K562 (cell line): ENCODE data around the gene SAPCD1. TPM values are rescaled to one million over a fixed set of nuclear protein-coding genes. Genes with fewer than 3 reads are reported as not detected.

Experiments
- ASH1L ChIP-seq: fragments of 450-650 bp; IDR thresholded peaks from 2 replicates; pipeline ENCODE4 v1.6.1; 2018; ENCODE audit warnings: borderline replicate concordance, mild to moderate bottlenecking, low read depth; ENCODE audit not compliant: partially characterized antibody
- ATF4 ChIP-seq: fragments of 450-650 bp; formaldehyde crosslinking; IDR thresholded peaks from 2 replicates; pipeline ENCODE4 v1.4.0; 2022; ENCODE audit warnings: mild to moderate bottlenecking, moderate library complexity
- BCOR ChIP-seq: fragments of 450-650 bp; IDR thresholded peaks from 2 replicates; pipeline ENCODE4 v1.6.1; 2016
- C11orf30 ChIP-seq: fragments of 450-650 bp; IDR thresholded peaks from 2 replicates; pipeline ENCODE4 v1.6.1; 2016; ENCODE audit warnings: low read depth, mild to moderate bottlenecking
- ELF2 ChIP-seq: fragments of 250-450 bp; sonication (Bioruptor Pico); IDR thresholded peaks from 2 replicates; pipeline ENCODE4 v1.5.0; 2021; ENCODE audit warnings: mild to moderate bottlenecking
- HMGXB4 ChIP-seq: sonication (generic); formaldehyde crosslinking; IDR thresholded peaks from 2 replicates; pipeline ENCODE4 v1.8.1; 2023; ENCODE audit warnings: mild to moderate bottlenecking, missing genetic modification reagents
- HNRNPL ChIP-seq: fragments of 200-400 bp; formaldehyde crosslinking; IDR thresholded peaks from 2 replicates; pipeline ENCODE4 v1.6.1; 2017; ENCODE audit warnings: low read depth, mild to moderate bottlenecking, low read length
- NCOA2 ChIP-seq, 2 experiments: fragments of 450-650 bp; IDR thresholded peaks; 2 replicates each; pipeline ENCODE4 v1.6.1; 2018; ENCODE audit warnings: mild to moderate bottlenecking in 2 of 2, moderate library complexity in 1 of 2; ENCODE audit not compliant: partially characterized antibody in 2 of 2
- RFX7 ChIP-seq: fragments of 250-450 bp; sonication (Bioruptor Pico); IDR thresholded peaks from 2 replicates; pipeline ENCODE4 v1.5.1; 2021; ENCODE audit warnings: mild to moderate bottlenecking
- TFAM ChIP-seq: fragments of 250-450 bp; sonication (Bioruptor Pico); conservative IDR thresholded peaks from 2 replicates; pipeline ENCODE4 v1.5.0; 2021; ENCODE audit warnings: mild to moderate bottlenecking, moderate library complexity
- TSC22D4 ChIP-seq: fragments of 450-650 bp; IDR thresholded peaks from 2 replicates; pipeline ENCODE4 v1.6.1; 2016; ENCODE audit warnings: missing genetic modification characterization, missing biosample characterization, control low read depth
- ZNF764 ChIP-seq: fragments of 250-450 bp; sonication (Bioruptor Pico); IDR thresholded peaks from 2 replicates; pipeline ENCODE4 v1.4.0; 2020; ENCODE audit warnings: low read depth, mild to moderate bottlenecking, moderate library complexity
- polyA plus RNA-seq, 8 experiments: library from polyadenylated mRNA; depleted of rRNA in 4 of 8; stranded (reverse) in 5 of 8; unstranded in 3 of 8; fragments of >200 nt; fragmentation: Nextera tagmentation in 2 of 8; fragmentation: Illumina TruSeq in 1 of 8; extraction: Ambion mirVana in 2 of 8; extraction: Trizol in 1 of 8; gene quantifications; 2 replicates each; pipeline versions ENCODE4 v1.2.1 to v1.2.3, GENCODE V29; 2011 to 2014; ENCODE audit warnings: inconsistent platforms in 1 of 8, missing spikeins in 1 of 8
- total RNA-seq, 7 experiments: library from RNA; depleted of rRNA in 6 of 7; stranded (reverse); fragments of >200 nt in 6 of 7; fragmentation: Illumina TruSeq in 2 of 7; extraction: Trizol in 2 of 7; gene quantifications; 2 replicates each; pipeline versions ENCODE4 v1.2.1 to v1.2.3, GENCODE V29; 2011 to 2021; ENCODE audit warnings: low replicate concordance in 1 of 7
- TF ChIP-seq, protein P1 (sequence below): fragments of 250-450 bp; sonication (Bioruptor Pico); IDR thresholded peaks from 2 replicates; pipeline ENCODE4 v1.5.0; 2020; ENCODE audit warnings: mild to moderate bottlenecking, borderline replicate concordance
- TF ChIP-seq, protein P2 (sequence below): fragments of 450-650 bp; IDR thresholded peaks from 2 replicates; pipeline ENCODE4 v1.6.1; 2016; ENCODE audit warnings: antibody characterized with exemption
- TF ChIP-seq, protein P3 (sequence below): fragments of 450-650 bp; IDR thresholded peaks from 2 replicates; pipeline ENCODE4 v1.6.1; 2016; ENCODE audit warnings: borderline replicate concordance
- TF ChIP-seq, protein P4 (sequence below): fragments of 250-450 bp; sonication (Bioruptor Pico); IDR thresholded peaks from 2 replicates; pipeline ENCODE4 v1.8.0; 2021; ENCODE audit warnings: moderate library complexity, mild to moderate bottlenecking, inconsistent platforms

Gene SAPCD1
- total and polyA plus RNA-seq, 9 of the 15 experiments (the other 6 are each of a cell fraction or from before 2014, with no cell fraction given): 2.6 to 30.2 (median 7.4) TPM

GRCh38 chr6:31736768-31737314 lies 25.6 kb upstream of the SAPCD1 start (continued):
- TF ChIP-seq, protein P1, sequence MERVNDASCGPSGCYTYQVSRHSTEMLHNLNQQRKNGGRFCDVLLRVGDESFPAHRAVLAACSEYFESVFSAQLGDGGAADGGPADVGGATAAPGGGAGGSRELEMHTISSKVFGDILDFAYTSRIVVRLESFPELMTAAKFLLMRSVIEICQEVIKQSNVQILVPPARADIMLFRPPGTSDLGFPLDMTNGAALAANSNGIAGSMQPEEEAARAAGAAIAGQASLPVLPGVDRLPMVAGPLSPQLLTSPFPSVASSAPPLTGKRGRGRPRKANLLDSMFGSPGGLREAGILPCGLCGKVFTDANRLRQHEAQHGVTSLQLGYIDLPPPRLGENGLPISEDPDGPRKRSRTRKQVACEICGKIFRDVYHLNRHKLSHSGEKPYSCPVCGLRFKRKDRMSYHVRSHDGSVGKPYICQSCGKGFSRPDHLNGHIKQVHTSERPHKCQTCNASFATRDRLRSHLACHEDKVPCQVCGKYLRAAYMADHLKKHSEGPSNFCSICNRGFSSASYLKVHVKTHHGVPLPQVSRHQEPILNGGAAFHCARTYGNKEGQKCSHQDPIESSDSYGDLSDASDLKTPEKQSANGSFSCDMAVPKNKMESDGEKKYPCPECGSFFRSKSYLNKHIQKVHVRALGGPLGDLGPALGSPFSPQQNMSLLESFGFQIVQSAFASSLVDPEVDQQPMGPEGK (CRISPR knock-in tag): no peak
- TF ChIP-seq HNRNPL (no peak), ELF2 (no peak), C11orf30 (no peak), TFAM (CRISPR knock-in tag) (no peak), NCOA2 (IDR thresholded peaks at IDR 0.05; ENCODE audit: partially characterized antibody in 2 of 2) (no peak), RFX7 (CRISPR knock-in tag) (no peak), ATF4 (CRISPR knock-in tag) (peak; percentile 35), ZNF764 (0 out of 2 replicates have a peak, but pooled peaks have one; percentile 4), ASH1L (no peak), HMGXB4 (0 out of 2 replicates have a peak, but pooled peaks have one; percentile 66), BCOR (no peak; the same call in 1 of the 2 replicates), TSC22D4 (tag) (no peak)
- TF ChIP-seq, protein P2, sequence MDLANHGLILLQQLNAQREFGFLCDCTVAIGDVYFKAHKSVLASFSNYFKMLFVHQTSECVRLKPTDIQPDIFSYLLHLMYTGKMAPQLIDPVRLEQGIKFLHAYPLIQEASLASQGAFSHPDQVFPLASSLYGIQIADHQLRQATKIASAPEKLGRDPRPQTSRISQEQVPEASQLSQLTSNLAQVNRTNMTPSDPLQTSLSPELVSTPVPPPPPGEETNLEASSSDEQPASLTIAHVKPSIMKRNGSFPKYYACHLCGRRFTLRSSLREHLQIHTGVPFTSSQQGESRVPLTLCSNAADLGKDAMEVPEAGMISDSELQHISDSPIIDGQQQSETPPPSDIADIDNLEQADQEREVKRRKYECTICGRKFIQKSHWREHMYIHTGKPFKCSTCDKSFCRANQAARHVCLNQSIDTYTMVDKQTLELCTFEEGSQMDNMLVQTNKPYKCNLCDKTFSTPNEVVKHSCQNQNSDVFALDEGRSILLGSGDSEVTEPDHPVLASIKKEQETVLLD: no peak
- TF ChIP-seq, protein P3, sequence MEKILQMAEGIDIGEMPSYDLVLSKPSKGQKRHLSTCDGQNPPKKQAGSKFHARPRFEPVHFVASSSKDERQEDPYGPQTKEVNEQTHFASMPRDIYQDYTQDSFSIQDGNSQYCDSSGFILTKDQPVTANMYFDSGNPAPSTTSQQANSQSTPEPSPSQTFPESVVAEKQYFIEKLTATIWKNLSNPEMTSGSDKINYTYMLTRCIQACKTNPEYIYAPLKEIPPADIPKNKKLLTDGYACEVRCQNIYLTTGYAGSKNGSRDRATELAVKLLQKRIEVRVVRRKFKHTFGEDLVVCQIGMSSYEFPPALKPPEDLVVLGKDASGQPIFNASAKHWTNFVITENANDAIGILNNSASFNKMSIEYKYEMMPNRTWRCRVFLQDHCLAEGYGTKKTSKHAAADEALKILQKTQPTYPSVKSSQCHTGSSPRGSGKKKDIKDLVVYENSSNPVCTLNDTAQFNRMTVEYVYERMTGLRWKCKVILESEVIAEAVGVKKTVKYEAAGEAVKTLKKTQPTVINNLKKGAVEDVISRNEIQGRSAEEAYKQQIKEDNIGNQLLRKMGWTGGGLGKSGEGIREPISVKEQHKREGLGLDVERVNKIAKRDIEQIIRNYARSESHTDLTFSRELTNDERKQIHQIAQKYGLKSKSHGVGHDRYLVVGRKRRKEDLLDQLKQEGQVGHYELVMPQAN: no peak
- TF ChIP-seq, protein P4, sequence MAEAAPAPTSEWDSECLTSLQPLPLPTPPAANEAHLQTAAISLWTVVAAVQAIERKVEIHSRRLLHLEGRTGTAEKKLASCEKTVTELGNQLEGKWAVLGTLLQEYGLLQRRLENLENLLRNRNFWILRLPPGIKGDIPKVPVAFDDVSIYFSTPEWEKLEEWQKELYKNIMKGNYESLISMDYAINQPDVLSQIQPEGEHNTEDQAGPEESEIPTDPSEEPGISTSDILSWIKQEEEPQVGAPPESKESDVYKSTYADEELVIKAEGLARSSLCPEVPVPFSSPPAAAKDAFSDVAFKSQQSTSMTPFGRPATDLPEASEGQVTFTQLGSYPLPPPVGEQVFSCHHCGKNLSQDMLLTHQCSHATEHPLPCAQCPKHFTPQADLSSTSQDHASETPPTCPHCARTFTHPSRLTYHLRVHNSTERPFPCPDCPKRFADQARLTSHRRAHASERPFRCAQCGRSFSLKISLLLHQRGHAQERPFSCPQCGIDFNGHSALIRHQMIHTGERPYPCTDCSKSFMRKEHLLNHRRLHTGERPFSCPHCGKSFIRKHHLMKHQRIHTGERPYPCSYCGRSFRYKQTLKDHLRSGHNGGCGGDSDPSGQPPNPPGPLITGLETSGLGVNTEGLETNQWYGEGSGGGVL (CRISPR knock-in tag): no peak
